ENCODE data around the gene CEP83. TPM values are rescaled to one million over a fixed set of nuclear protein-coding genes. Genes with fewer than 3 reads are reported as not detected.

CEP83 gene
- polyA plus RNA-seq, 1 donor (not counting 4 experiments of a cell fraction or from before 2014, with no cell fraction given) = 9.5 TPM

DNA sequence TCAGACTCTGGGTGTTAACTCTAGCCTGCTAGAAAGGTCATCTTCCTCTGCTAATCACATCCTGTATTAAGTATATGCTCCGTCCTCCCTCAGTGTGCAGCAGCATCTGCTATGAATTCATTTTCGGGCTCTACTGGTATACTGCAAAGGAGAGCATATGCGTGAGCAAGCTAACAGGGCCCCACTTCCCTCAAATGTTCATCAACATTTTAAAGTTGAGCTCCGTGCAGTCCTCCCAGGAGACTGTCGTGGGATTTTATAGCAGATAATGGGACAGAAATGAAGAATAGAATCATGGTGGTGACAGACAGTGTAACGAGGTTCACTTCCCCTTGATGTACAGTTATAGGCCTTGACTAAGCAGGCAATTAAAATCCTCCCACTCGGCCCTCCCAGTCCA lies 179.6 kb downstream of the CEP83 start:
- no peaks in the 10 kb centered on the region for H4K20me1 ChIP-seq (ENCODE audit: control insufficient read depth, extremely low read depth, insufficient read depth, low read length)
- no peak for TF ChIP-seq EZH2 (IDR thresholded peaks at IDR 0.05; ENCODE audit: low read length)
- TF ChIP-seq, protein P1, sequence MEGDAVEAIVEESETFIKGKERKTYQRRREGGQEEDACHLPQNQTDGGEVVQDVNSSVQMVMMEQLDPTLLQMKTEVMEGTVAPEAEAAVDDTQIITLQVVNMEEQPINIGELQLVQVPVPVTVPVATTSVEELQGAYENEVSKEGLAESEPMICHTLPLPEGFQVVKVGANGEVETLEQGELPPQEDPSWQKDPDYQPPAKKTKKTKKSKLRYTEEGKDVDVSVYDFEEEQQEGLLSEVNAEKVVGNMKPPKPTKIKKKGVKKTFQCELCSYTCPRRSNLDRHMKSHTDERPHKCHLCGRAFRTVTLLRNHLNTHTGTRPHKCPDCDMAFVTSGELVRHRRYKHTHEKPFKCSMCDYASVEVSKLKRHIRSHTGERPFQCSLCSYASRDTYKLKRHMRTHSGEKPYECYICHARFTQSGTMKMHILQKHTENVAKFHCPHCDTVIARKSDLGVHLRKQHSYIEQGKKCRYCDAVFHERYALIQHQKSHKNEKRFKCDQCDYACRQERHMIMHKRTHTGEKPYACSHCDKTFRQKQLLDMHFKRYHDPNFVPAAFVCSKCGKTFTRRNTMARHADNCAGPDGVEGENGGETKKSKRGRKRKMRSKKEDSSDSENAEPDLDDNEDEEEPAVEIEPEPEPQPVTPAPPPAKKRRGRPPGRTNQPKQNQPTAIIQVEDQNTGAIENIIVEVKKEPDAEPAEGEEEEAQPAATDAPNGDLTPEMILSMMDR (optimal IDR thresholded peaks at IDR 0.05 in 1 of 3, IDR thresholded peaks at IDR 0.05 in 1 of 3, conservative IDR thresholded peaks at IDR 0.05 in 1 of 3; ENCODE audit: extremely low read depth in 1 of 3, insufficient read depth in 2 of 3, low read length in 3 of 3) = no peak
- no peaks in the 10 kb centered on the region for H3K9me3 ChIP-seq (ENCODE audit: control insufficient read depth, low read depth, low read length)
- H2AFZ ChIP-seq (ENCODE audit: control insufficient read depth, low read length) = no peak overlapping the region
- H3K27ac ChIP-seq (ENCODE audit: control insufficient read depth, insufficient read depth, low read length) = no peak overlapping the region
- no peaks in the 10 kb centered on the region for H3K9me1 ChIP-seq (ENCODE audit: control insufficient read depth, extremely low read depth, insufficient read depth, low read length)
- dilution Hi-C loops (cut with MboI; ENCODE audit: extremely low pct_ligation_motif_present, low sequenced_read_pairs) = no loop called here
- H3K4me3 ChIP-seq (ENCODE audit: control insufficient read depth in 2 of 3, extremely low read depth in 1 of 3, insufficient read depth in 2 of 3, low read depth in 1 of 3, low read length in 3 of 3) = no peak overlapping the region
- no peaks in the 10 kb centered on the region for H3K4me1 ChIP-seq (ENCODE audit: control insufficient read depth, extremely low read depth, insufficient read depth, low read length)
- H3K27me3 ChIP-seq (ENCODE audit: control insufficient read depth, extremely low read depth, insufficient read depth, low read length) = peaks cover 4% of the 10 kb centered on the region
- FAIRE-seq (no peak), DNase-seq (ENCODE audit: low read depth, low spot score) (no peak)
- no peaks in the 10 kb centered on the region for H3K79me2 ChIP-seq (ENCODE audit: control insufficient read depth, insufficient read depth, low read length)
- no peaks in the 10 kb centered on the region for H3K36me3 ChIP-seq (ENCODE audit: control insufficient read depth in 2 of 2, extremely low read depth in 1 of 2, insufficient read depth in 2 of 2, low read length in 2 of 2)
- H3K4me2 ChIP-seq (ENCODE audit: control insufficient read depth, extremely low read depth, insufficient read depth, low read depth, low read length) = no peak overlapping the region
- no peak overlapping the region for H3K9ac ChIP-seq (ENCODE audit: control insufficient read depth, extremely low read depth, insufficient read depth, low read length)

DNA sequence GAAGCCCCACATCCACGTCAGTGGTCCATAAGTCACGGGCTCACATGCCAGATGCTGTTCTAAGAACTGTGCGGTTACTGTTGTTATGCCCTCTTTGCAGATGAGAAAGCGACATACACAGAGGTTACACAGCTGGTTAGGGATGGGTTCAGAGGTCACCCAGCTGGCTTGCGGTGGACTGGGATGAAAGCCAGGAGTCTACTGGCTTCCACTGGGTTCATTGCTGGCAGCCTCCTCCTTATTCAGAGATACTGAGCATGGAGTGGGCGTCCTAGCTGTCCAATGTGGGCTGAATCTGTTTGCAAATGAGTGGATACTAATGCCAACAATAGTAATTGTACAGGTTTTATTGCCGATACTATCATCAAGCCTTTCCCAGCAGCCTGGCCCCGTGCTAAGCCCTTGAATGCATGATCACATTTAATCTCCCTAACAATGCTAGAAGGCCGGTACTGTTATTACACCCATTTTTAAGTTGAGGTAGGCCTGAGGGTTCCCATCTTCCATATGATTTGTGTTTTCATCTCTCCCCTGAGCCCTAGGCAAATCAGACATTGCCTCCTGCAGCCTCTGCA lies 182.2 kb downstream of the CEP83 start:
- H3K36me3 ChIP-seq (ENCODE audit: control insufficient read depth in 2 of 2, extremely low read depth in 1 of 2, insufficient read depth in 2 of 2, low read length in 2 of 2) = no peaks in the 10 kb centered on the region
- no peaks in the 10 kb centered on the region for H4K20me1 ChIP-seq (ENCODE audit: control insufficient read depth, extremely low read depth, insufficient read depth, low read length)
- no peaks in the 10 kb centered on the region for H3K27me3 ChIP-seq (ENCODE audit: control insufficient read depth, extremely low read depth, insufficient read depth, low read length)
- H3K79me2 ChIP-seq (ENCODE audit: control insufficient read depth, insufficient read depth, low read length) = no peaks in the 10 kb centered on the region
- FAIRE-seq = no peak
- H3K9me3 ChIP-seq (ENCODE audit: control insufficient read depth, low read depth, low read length) = no peaks in the 10 kb centered on the region
- dilution Hi-C loops (cut with MboI; ENCODE audit: extremely low pct_ligation_motif_present, low sequenced_read_pairs) = no loop called here
- no peak for TF ChIP-seq EZH2 (IDR thresholded peaks at IDR 0.05; ENCODE audit: low read length)
- TF ChIP-seq, protein P1 (optimal IDR thresholded peaks at IDR 0.05 in 1 of 3, IDR thresholded peaks at IDR 0.05 in 1 of 3, conservative IDR thresholded peaks at IDR 0.05 in 1 of 3; ENCODE audit: extremely low read depth in 1 of 3, insufficient read depth in 2 of 3, low read length in 3 of 3) = no peak
- H3K4me3 ChIP-seq (ENCODE audit: control insufficient read depth in 2 of 3, extremely low read depth in 1 of 3, insufficient read depth in 2 of 3, low read depth in 1 of 3, low read length in 3 of 3) = no peak overlapping the region
- H3K9ac ChIP-seq (ENCODE audit: control insufficient read depth, extremely low read depth, insufficient read depth, low read length) = no peak overlapping the region
- H2AFZ ChIP-seq (ENCODE audit: control insufficient read depth, low read length) = no peak overlapping the region
- DNase-seq (ENCODE audit: low read depth, low spot score) = no peak
- H3K27ac ChIP-seq (ENCODE audit: control insufficient read depth, insufficient read depth, low read length) = no peak overlapping the region
- no peaks in the 10 kb centered on the region for H3K9me1 ChIP-seq (ENCODE audit: control insufficient read depth, extremely low read depth, insufficient read depth, low read length)
- H3K4me1 ChIP-seq (ENCODE audit: control insufficient read depth, extremely low read depth, insufficient read depth, low read length) = no peaks in the 10 kb centered on the region
- no peak overlapping the region for H3K4me2 ChIP-seq (ENCODE audit: control insufficient read depth, extremely low read depth, insufficient read depth, low read depth, low read length)
